Aorta (tissue), 5 donors: ENCODE measurements around the gene MYOT. TPM values are rescaled to one million over a fixed set of nuclear protein-coding genes. Genes with fewer than 3 reads are reported as not detected.
"Not testable (repeated sequence)": the region's sequence is repeated elsewhere in the genome, so short reads cannot be mapped to it uniquely, and the experiment has no call there.

Experiments used
- ATAC-seq: fragments of 200-7000 bp; cut with Tn5 transposase; one replicate; pipeline ENCODE4 v1.9.1; 2022; ENCODE audit warnings: moderate library complexity; ENCODE audit not compliant: low FRiP score
- DNase-seq, 2 donors: peaks; one replicate each; pipeline ENCODE4 v3.0.0-alpha.2; 2020
- H3K27ac ChIP-seq, 2 donors: one replicate each; pipeline ENCODE4 v1.5.1; 2013; ENCODE audit warnings: low read length in 2 of 2, mild to moderate bottlenecking in 2 of 2, moderate library complexity in 2 of 2, control low read depth in 1 of 2, inconsistent platforms in 1 of 2, low read depth in 1 of 2
- H3K27me3 ChIP-seq, 2 donors: one replicate each; pipeline ENCODE4 v1.6.1; 2013; ENCODE audit warnings: control low read depth in 1 of 2, low read length in 1 of 2, mild to moderate bottlenecking in 1 of 2, moderate library complexity in 1 of 2; ENCODE audit not compliant: insufficient read depth in 2 of 2, control insufficient read depth in 1 of 2
- H3K36me3 ChIP-seq, 2 donors: one replicate each; pipeline ENCODE4 v1.6.1; 2013; ENCODE audit warnings: control low read depth in 1 of 2, low read length in 1 of 2, mild to moderate bottlenecking in 1 of 2; ENCODE audit not compliant: insufficient read depth in 2 of 2, control insufficient read depth in 1 of 2
- H3K4me1 ChIP-seq, 2 donors: one replicate each; pipeline ENCODE4 v1.6.1; 2013; ENCODE audit warnings: low read length in 2 of 2, control low read depth in 1 of 2, mild to moderate bottlenecking in 1 of 2, moderate library complexity in 1 of 2; ENCODE audit not compliant: insufficient read depth in 2 of 2, control insufficient read depth in 1 of 2
- H3K4me3 ChIP-seq, 2 donors: one replicate each; pipeline ENCODE4 v1.5.1; 2013; ENCODE audit warnings: low read length in 2 of 2, control low read depth in 1 of 2, mild to moderate bottlenecking in 1 of 2
- H3K9me3 ChIP-seq: one replicate; pipeline ENCODE4 v1.6.1; 2013; ENCODE audit warnings: mild to moderate bottlenecking, low read length; ENCODE audit not compliant: control insufficient read depth
- WGBS, 2 donors: extraction: QIAGEN DNeasy Blood & Tissue Kit; methylation state at CpG; one replicate each; pipeline ENCODE4 v1.1.7; 2013; 5-methylcytosine and 5-hydroxymethylcytosine counted together
- intact Hi-C, 2 donors: fragments of 100-400 bp; cut with DNase I; formaldehyde crosslinking; loops; one replicate each; pipeline versions ENCODE4 v1.14.2 to v1.15.0; 2022
- polyA plus RNA-seq, 2 donors: library from polyadenylated mRNA; stranded (reverse); fragments of 200-250 nt; gene quantifications; one replicate each; pipeline ENCODE4 v1.2.3, GENCODE V29; 2013
- total RNA-seq, 2 donors: library from RNA; stranded (reverse); fragmentation: NEBNext Ultra II Directional; extraction: Animal tissue kit (Norgen Biotek cat#: 25700); gene quantifications; one replicate each; pipeline ENCODE4 v1.2.1, GENCODE V29; 2021
- donor health status: healthy with polysubstance abuse.
- donor health status: Bipolar disorder and iron deficiency.
- donor health status: DM: no; HTN: no; CAD: no.
- donor health status: DM: no; HTN: no; CAD: no.
- donor health status: DM: yes; HTN: yes; CAD: no.

The MYOT gene
- total and polyA plus RNA-seq, 4 donors: 0.26 to 7.1 (median 5.1) TPM

- intact Hi-C loops: no loop called here
- ATAC-seq (peak; percentile 80), DNase-seq (no peak)
- peak overlapping the region; percentile 24 to 35 for H3K4me3 ChIP-seq
- H3K4me1 ChIP-seq: peaks cover 0 to 3% of the 10 kb centered on the region in 2 donors
- no peaks in the 10 kb centered on the region for H3K9me3 ChIP-seq
- no peaks in the 10 kb centered on the region for H3K36me3 ChIP-seq
- H3K27me3 ChIP-seq: no peaks in the 10 kb centered on the region
- H3K27ac ChIP-seq: no peak overlapping the region
- 29 to 30% methylated on average over 3 of the region's 3 CpGs for WGBS, 2 donors
These were observed 9.3 kb upstream of the MYOT start for GRCh38 chr5:137858223-137858916.

DNA sequence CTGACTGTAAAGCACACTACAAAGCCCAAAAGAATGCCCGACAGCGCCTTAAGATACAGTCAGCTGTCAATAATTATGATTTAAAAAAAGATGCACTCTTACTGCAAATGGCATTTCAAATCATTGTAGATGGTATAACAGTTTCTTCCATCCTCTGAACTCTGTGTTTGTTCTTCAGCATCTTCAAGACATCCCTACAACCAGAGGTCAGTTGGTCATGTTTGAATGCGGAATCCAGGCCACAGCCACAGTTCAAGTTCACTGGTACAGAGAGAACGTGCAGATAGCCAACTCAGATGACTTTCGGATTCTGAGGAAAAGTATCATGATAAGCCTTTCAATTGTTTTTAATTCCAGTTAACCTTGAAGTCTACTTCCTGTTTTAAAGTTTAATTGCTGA, 8.7 kb upstream of the MYOT start:
- WGBS, 2 donors: 88% methylated on average over 5 of the region's 5 CpGs
- no peak overlapping the region for H3K4me3 ChIP-seq
- H3K36me3 ChIP-seq: no peaks in the 10 kb centered on the region
- intact Hi-C loops: no loop called here
- H3K9me3 ChIP-seq: no peaks in the 10 kb centered on the region
- H3K27me3 ChIP-seq: no peaks in the 10 kb centered on the region
- DNase-seq: no peak
- ATAC-seq: no peak
- H3K4me1 ChIP-seq: peaks cover 0 to 3% of the 10 kb centered on the region in 2 donors
- no peak overlapping the region for H3K27ac ChIP-seq

- peaks cover 0 to 2% of the 10 kb centered on the region in 2 donors for H3K4me1 ChIP-seq
- H3K4me3 ChIP-seq: no peak overlapping the region
- no peak overlapping the region for H3K27ac ChIP-seq
- no peaks in the 10 kb centered on the region for H3K36me3 ChIP-seq
- no peaks in the 10 kb centered on the region for H3K27me3 ChIP-seq
- WGBS, 2 donors: 90 to 94% methylated on average over 3 of the region's 3 CpGs
- intact Hi-C loops: no loop called here
- ATAC-seq: no peak
- no peak for DNase-seq
- H3K9me3 ChIP-seq: no peaks in the 10 kb centered on the region
These were observed 5.4 kb upstream of the MYOT start for GRCh38 chr5:137862251-137862650.

DNA sequence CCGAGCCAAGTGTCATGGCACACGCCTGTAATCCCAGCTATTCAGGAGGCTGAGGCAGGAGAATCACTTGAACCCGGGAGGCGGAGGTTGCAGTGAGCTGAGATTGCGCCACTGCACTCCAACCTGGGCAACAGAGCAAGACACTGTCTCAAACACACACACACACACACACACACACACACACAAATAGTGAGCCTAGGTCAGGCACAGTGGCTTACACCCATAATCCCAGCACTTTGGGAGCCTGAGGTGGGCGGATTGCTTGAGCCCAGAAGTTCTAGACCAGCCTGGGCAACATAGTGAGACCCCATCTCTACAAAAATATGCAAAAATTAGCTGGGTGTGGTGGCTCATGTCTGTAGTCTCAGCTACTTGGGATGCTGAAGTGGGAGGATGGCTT, 4.0 kb upstream of the MYOT start:
- H3K4me3 ChIP-seq, H3K27ac ChIP-seq, ATAC-seq, H3K27me3 ChIP-seq, H3K9me3 ChIP-seq, H3K4me1 ChIP-seq, intact Hi-C loops, DNase-seq, H3K36me3 ChIP-seq: not testable (repeated sequence)
- 94% methylated on average over 6 of the region's 6 CpGs for WGBS, 2 donors

DNA sequence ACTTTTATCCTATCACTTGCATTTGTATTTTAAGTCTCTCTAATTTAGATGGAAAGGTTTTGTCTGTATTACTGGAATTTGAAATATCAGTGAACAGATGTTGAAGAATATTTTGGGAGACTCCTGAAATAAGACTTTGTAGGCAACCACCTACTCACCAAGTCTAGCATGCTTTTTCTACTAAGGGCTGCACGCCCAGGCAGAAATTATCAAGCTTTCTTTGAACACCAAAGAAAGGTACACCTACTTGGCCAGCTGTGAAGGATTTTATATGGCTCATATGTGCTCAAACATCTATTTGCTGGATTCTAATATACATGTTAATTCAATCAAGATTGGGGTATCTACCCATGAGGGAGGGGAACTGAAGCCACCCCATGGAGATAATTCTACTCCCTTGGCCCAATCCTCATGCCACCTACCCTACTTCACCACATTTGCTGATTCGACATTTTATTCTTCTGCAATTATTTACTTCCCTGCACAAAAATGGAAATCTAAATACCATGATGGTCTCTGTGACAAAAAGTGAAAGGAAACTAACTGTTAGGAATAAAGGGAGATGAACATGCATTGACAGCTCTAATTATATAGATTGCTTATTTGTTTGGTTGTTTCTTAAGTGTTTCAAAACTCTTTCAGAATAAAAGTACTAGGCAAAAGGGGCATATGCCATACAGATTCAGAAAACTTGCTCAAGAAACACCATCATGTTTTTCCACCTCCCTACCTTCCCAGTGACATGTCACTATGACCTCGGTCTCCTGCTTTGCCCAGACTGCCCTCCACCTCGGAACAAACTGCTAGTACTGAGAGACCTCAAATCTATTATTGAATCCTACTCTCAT, 895 bp upstream of the MYOT start:
- Histone ChIP-seq H3K36me3 (no peaks in the 10 kb centered on the region), H3K9me3 (no peaks in the 10 kb centered on the region), H3K27ac (no peak overlapping the region), H3K27me3 (no peaks in the 10 kb centered on the region), H3K4me1 (no peaks in the 10 kb centered on the region), H3K4me3 (no peak overlapping the region)
- ATAC-seq: no peak
- intact Hi-C loops: no loop called here
- 93% methylated on average over 4 of the region's 4 CpGs for whole genome bisulfite sequencing, 2 donors
- no peak for DNase-seq

- H3K27ac ChIP-seq: no peak overlapping the region
- no peak overlapping the region for H3K4me3 ChIP-seq
- no peaks in the 10 kb centered on the region for H3K9me3 ChIP-seq
- DNase-seq: no peak
- H3K27me3 ChIP-seq: no peaks in the 10 kb centered on the region
- no peak for ATAC-seq
- WGBS, 2 donors: 93 to 95% methylated on average over 7 of the region's 7 CpGs
- intact Hi-C loops: no loop called here
- H3K4me1 ChIP-seq: no peaks in the 10 kb centered on the region
- H3K36me3 ChIP-seq: no peaks in the 10 kb centered on the region
These were observed 3.1 kb downstream of the MYOT start for GRCh38 chr5:137870647-137871339.

DNA sequence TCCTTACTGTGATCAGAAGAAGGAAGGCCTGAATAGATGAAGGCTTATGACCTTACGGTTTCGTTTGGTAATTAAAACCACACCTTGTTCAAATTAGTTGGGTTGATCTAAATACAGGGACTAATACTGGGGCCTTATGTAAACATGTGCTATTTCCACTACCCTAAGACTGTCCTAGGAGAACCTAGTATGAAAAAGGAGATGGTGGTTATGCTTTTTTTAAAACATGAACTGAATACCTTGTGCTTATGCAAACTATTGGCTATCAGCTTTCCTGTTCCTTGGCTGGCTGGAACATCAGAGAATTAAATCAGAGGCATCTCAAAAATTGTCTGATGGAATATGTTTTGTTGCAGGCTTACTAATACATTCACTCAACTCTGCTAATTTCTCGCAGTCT, 3.9 kb downstream of the MYOT start:
- 94 to 98% methylated on average over 3 of the region's 3 CpGs for WGBS, 2 donors
- H3K9me3 ChIP-seq: no peaks in the 10 kb centered on the region
- H3K36me3 ChIP-seq: no peaks in the 10 kb centered on the region
- no peaks in the 10 kb centered on the region for H3K4me1 ChIP-seq
- intact Hi-C loops: no loop called here
- no peak for DNase-seq
- H3K27ac ChIP-seq: no peak overlapping the region
- no peak overlapping the region for H3K4me3 ChIP-seq
- no peaks in the 10 kb centered on the region for H3K27me3 ChIP-seq
- no peak for ATAC-seq

GRCh38 chr5:137872466-137872865, 4.8 kb downstream of the MYOT start:
- ATAC-seq: no peak
- intact Hi-C loops: no loop called here
- H3K27me3 ChIP-seq: no peaks in the 10 kb centered on the region

More at GRCh38 chr5:137872466-137872865, 4.8 kb downstream of the MYOT start:
- Histone ChIP-seq H3K36me3 (no peaks in the 10 kb centered on the region), H3K4me3 (no peak overlapping the region), H3K9me3 (no peaks in the 10 kb centered on the region), H3K27ac (no peak overlapping the region), H3K4me1 (no peaks in the 10 kb centered on the region)
- no peak for DNase-seq
- WGBS, 2 donors: 87 to 92% methylated on average over 3 of the region's 3 CpGs
